Type B pancreatic cell (in vitro differentiated cells): ENCODE data around the gene TTLL5. TPM values are rescaled to one million over a fixed set of nuclear protein-coding genes. Genes with fewer than 3 reads are reported as not detected.

Source experiments
- DNase-seq: peaks from one replicate; pipeline ENCODE4 v3.0.0; 2021; ENCODE audit warnings: mixed read lengths; ENCODE audit not compliant: unreplicated experiment; ENCODE audit errors: extremely low spot score
- H3K27ac Mint-ChIP-seq: 2 replicates; pipeline ENCODE4 v1.8.0; 2021; ENCODE audit warnings: mild to moderate bottlenecking, mixed read lengths
- H3K27me3 Mint-ChIP-seq: 2 replicates; pipeline ENCODE4 v1.8.0; 2021; ENCODE audit warnings: mixed read lengths
- H3K36me3 Mint-ChIP-seq: 2 replicates; pipeline ENCODE4 v1.8.0; 2021; ENCODE audit warnings: mixed read lengths
- H3K4me1 Mint-ChIP-seq: one replicate; pipeline ENCODE4 v1.8.0; 2021; ENCODE audit warnings: mixed read lengths; ENCODE audit not compliant: unreplicated experiment
- H3K4me3 Mint-ChIP-seq: 2 replicates; pipeline ENCODE4 v1.8.0; 2021; ENCODE audit warnings: mild to moderate bottlenecking, mixed read lengths
- H3K9me3 Mint-ChIP-seq: 2 replicates; pipeline ENCODE4 v1.8.0; 2021; ENCODE audit warnings: mixed read lengths
- CTCF ChIP-seq: fragments of 200-600 bp; sonication (generic); conservative IDR thresholded peaks from 2 replicates; pipeline ENCODE4 v1.5.0; 2021; ENCODE audit warnings: antibody characterized with exemption, mild to moderate bottlenecking
- total RNA-seq: library from RNA; stranded (reverse); gene quantifications from 2 replicates; pipeline ENCODE4 v1.2.1, GENCODE V29; 2021; ENCODE audit warnings: low replicate concordance

The TTLL5 gene
- total RNA-seq, 1 donor from 2014 or later: 44.7 TPM

DNA sequence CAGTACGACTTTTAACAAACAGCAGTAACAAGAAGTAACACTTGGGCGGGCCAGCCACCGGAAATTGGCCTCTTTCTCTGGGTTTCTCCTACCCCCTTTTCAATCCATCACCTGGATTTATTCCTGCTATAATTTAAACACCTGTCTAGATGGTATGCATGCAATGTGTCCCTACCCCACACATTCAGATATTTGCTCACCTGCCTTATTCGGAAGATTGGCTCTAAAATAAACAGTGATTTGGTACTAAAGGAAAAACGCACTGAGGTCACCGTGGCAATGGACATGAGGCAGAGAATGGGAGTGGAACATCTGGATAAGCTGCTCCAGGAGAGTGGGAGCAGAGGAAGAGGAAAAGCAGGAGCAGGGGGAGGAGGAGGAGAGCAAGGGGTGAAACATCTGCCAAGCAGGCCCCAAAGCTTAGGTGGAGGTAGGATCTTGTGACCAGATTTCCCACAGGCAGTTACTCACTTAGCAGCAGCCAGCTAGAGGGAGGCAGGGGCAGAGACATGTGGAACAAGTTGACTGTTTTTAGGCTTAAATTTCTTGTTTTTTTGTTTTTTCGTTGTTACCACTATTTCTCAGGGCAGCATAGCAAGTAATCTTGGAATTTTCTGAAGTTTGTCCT is 150.9 kb downstream of the TTLL5 start:
- no peak for TF ChIP-seq CTCF
- Mint-ChIP-seq H3K27ac (peak overlapping the region; percentile 98), H3K4me1 (peaks cover 18% of the 10 kb centered on the region), H3K9me3 (no peaks in the 10 kb centered on the region), H3K4me3 (peak overlapping the region; percentile 80), H3K27me3 (no peaks in the 10 kb centered on the region), H3K36me3 (no peaks in the 10 kb centered on the region)
- no peak for DNase-seq

DNA sequence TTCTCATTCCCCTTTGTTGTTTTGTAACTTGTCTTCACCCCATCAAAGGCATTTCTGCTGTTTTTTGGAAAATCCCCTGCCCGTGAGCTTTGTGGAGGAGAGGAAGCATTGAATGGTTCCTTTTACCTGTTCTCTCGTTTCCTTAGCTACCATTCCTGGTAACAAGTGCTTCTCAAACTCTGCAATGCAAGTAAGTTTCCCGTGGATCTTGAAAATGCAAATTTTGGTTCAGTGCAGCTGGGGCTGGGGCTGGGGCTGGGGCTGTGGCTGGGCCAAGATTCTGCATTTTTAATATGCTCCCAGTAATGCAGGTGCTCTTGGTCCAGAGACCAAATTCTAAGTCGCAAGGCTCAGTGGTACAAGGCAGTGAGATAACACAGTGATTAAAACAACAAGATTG is 151.6 kb downstream of the TTLL5 start:
- H3K4me3 Mint-ChIP-seq: peak overlapping the region; percentile 49
- H3K36me3 Mint-ChIP-seq: no peaks in the 10 kb centered on the region
- no peak for TF ChIP-seq CTCF
- peak overlapping the region; percentile 98 for H3K27ac Mint-ChIP-seq
- H3K4me1 Mint-ChIP-seq: peaks cover 18% of the 10 kb centered on the region
- H3K9me3 Mint-ChIP-seq: no peaks in the 10 kb centered on the region
- H3K27me3 Mint-ChIP-seq: no peaks in the 10 kb centered on the region
- DNase-seq: no peak

DNA sequence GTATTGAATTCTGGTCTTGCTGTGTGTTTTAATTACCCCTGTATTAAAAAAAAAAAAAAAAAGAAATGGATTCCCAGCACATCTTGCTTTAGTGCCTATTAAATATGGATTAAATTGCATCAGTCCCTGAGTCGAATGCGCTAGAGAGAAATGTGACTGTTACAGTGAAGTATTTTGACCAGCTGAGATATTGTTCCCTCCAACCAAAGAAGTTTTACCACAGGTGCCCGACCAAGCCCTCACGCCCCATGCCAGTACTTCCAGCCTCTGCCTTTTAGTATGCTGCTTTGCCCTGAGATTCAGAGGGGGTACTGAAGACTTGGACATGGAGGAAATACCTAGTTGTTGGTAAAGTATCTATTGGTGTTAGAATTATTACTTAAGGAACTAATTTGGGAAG is 159.7 kb downstream of the TTLL5 start:
- peaks cover 37% of the 10 kb centered on the region for H3K36me3 Mint-ChIP-seq
- DNase-seq: no peak
- TF ChIP-seq CTCF: no peak
- peak overlapping the region; percentile 43 for H3K27ac Mint-ChIP-seq
- H3K9me3 Mint-ChIP-seq: no peaks in the 10 kb centered on the region
- no peak overlapping the region for H3K4me3 Mint-ChIP-seq
- H3K27me3 Mint-ChIP-seq: no peaks in the 10 kb centered on the region
- H3K4me1 Mint-ChIP-seq: peaks cover 42% of the 10 kb centered on the region

GRCh38 chr14:75821831-75822521 is 160.9 kb downstream of the TTLL5 start:
- Mint-ChIP-seq H3K27me3 (no peaks in the 10 kb centered on the region), H3K4me3 (peak overlapping the region; percentile 24), H3K27ac (peak overlapping the region; percentile 69), H3K4me1 (peaks cover 52% of the 10 kb centered on the region), H3K9me3 (no peaks in the 10 kb centered on the region), H3K36me3 (peaks cover 37% of the 10 kb centered on the region)
- no peak for DNase-seq
- TF ChIP-seq CTCF: no peak

- peaks cover 37% of the 10 kb centered on the region for H3K36me3 Mint-ChIP-seq
- no peaks in the 10 kb centered on the region for H3K9me3 Mint-ChIP-seq
- peak overlapping the region; percentile 24 for H3K4me3 Mint-ChIP-seq
- peak overlapping the region; percentile 69 for H3K27ac Mint-ChIP-seq
- H3K4me1 Mint-ChIP-seq: peaks cover 52% of the 10 kb centered on the region
- no peaks in the 10 kb centered on the region for H3K27me3 Mint-ChIP-seq
- no peak for DNase-seq
- no peak for TF ChIP-seq CTCF
Observed at GRCh38 chr14:75822522-75823141, 161.6 kb downstream of the TTLL5 start.
